IMR-90 (cell line): ENCODE measurements around the gene IGLON5. TPM values are rescaled to one million over a fixed set of nuclear protein-coding genes. Genes with fewer than 3 reads are reported as not detected.

Experiments
- ATAC-seq: fragments of 200-7000 bp; cut with Tn5 transposase; 2 replicates; pipeline ENCODE4 v1.9.1; 2020; ENCODE audit warnings: low read depth, mild to moderate bottlenecking, moderate library complexity
- BruUV-seq: library from RNA; stranded (reverse); fragments of 400-500 nt; replicated peaks from 2 replicates; lab custom pipeline; 2021; lab: Mats Ljungman, UMichigan
- CTCF ChIA-PET: fragments of 300-600 bp; formaldehyde crosslinking; extraction: SDS; loops from one replicate; lab custom pipeline; 2021; ENCODE audit warnings: antibody characterized with exemption; lab: Yijun Ruan, JAX
- POLR2A ChIA-PET: fragments of 300-600 bp; sonication (Branson Sonifier 250); formaldehyde crosslinking; loops from one replicate; lab custom pipeline; 2022; ENCODE audit warnings: antibody characterized with exemption; ENCODE audit not compliant: unreplicated experiment; lab: Charles Lee
- DNase-seq: peaks from one replicate; pipeline ENCODE4 v3.0.0; 2013
- H2AFZ ChIP-seq: replicated peaks from 2 replicates; pipeline ENCODE3; 2013; ENCODE audit warnings: low read length, mild to moderate bottlenecking; ENCODE audit not compliant: poor library complexity
- H2AK5ac ChIP-seq: 2 replicates; pipeline ENCODE4 v1.6.1; 2013; ENCODE audit warnings: low read depth, low read length, inconsistent platforms
- H2AK9ac ChIP-seq: replicated peaks from 2 replicates; pipeline ENCODE3; 2013; ENCODE audit warnings: mild to moderate bottlenecking, low read depth, low read length, moderate library complexity; ENCODE audit not compliant: poor library complexity
- H2BK120ac ChIP-seq: 2 replicates; pipeline ENCODE4 v1.6.1; 2013; ENCODE audit warnings: low read depth, low read length, inconsistent platforms
- H2BK15ac ChIP-seq: 3 replicates; pipeline ENCODE4 v1.6.1; 2013; ENCODE audit warnings: low read depth, low read length, inconsistent platforms
- H2BK20ac ChIP-seq: 2 replicates; pipeline ENCODE4 v1.6.1; 2013; ENCODE audit warnings: low read depth, mild to moderate bottlenecking, inconsistent platforms, low read length, moderate library complexity
- H2BK5ac ChIP-seq: 2 replicates; pipeline ENCODE4 v1.6.1; 2013; ENCODE audit warnings: mild to moderate bottlenecking, low read depth, low read length, inconsistent platforms; ENCODE audit not compliant: poor library complexity, severe bottlenecking
- H3K14ac ChIP-seq: replicated peaks from 2 replicates; pipeline ENCODE4 v1.6.1; 2013; ENCODE audit warnings: low read depth, low read length, inconsistent platforms
- H3K18ac ChIP-seq: 2 replicates; pipeline ENCODE4 v1.6.1; 2013; ENCODE audit warnings: low read depth, low read length, control low read depth
- H3K23ac ChIP-seq: 2 replicates; pipeline ENCODE4 v1.6.1; 2013; ENCODE audit warnings: low read depth, low read length, inconsistent platforms
- H3K27ac ChIP-seq: 2 replicates; pipeline ENCODE4 v1.5.1; 2013; ENCODE audit warnings: mild to moderate bottlenecking, control low read depth, low read length; ENCODE audit not compliant: insufficient read depth
- H3K27me3 ChIP-seq: 2 replicates; pipeline ENCODE4 v1.6.1; 2013; ENCODE audit warnings: low read length; ENCODE audit not compliant: control insufficient read depth, insufficient read depth
- H3K36me3 ChIP-seq: 2 replicates; pipeline ENCODE4 v1.6.1; 2013; ENCODE audit warnings: low read length, mixed read lengths; ENCODE audit not compliant: control insufficient read depth, insufficient read depth
- H3K4ac ChIP-seq: 2 replicates; pipeline ENCODE4 v1.6.1; 2013; ENCODE audit warnings: low read depth, low read length, inconsistent platforms
- H3K4me1 ChIP-seq: 2 replicates; pipeline ENCODE4 v1.6.1; 2013; ENCODE audit warnings: low read length, mixed read lengths; ENCODE audit not compliant: control insufficient read depth, insufficient read depth
- H3K4me2 ChIP-seq: 2 replicates; pipeline ENCODE4 v1.6.1; 2013; ENCODE audit warnings: low read depth, mild to moderate bottlenecking, control low read depth, low read length, moderate library complexity
- H3K4me3 ChIP-seq: 2 replicates; pipeline ENCODE4 v1.5.1; 2013; ENCODE audit warnings: low read depth, mild to moderate bottlenecking, control low read depth, low read length, moderate library complexity; ENCODE audit not compliant: insufficient read depth
- H3K56ac ChIP-seq: 2 replicates; pipeline ENCODE4 v1.6.1; 2013; ENCODE audit warnings: low read length, inconsistent platforms; ENCODE audit not compliant: insufficient read depth; ENCODE audit errors: extremely low read depth
- H3K79me1 ChIP-seq, 2 experiments: 2 replicates each; pipeline ENCODE4 v1.6.1; 2013; ENCODE audit warnings: low read length in 2 of 2, inconsistent platforms in 1 of 2, low read depth in 1 of 2
- H3K9ac ChIP-seq: 2 replicates; pipeline ENCODE4 v1.6.1; 2013; ENCODE audit warnings: low read depth, low read length, control low read depth
- H3K9me1 ChIP-seq: 2 replicates; pipeline ENCODE4 v1.6.1; 2013; ENCODE audit warnings: low read length, inconsistent platforms; ENCODE audit not compliant: insufficient read depth
- H3K9me3 ChIP-seq: 2 replicates; pipeline ENCODE4 v1.6.1; 2013; ENCODE audit warnings: low read length; ENCODE audit not compliant: control insufficient read depth, insufficient read depth
- H4K20me1 ChIP-seq: 2 replicates; pipeline ENCODE4 v1.6.1; 2013; ENCODE audit warnings: low read length, inconsistent platforms; ENCODE audit not compliant: insufficient read depth
- H4K5ac ChIP-seq: 2 replicates; pipeline ENCODE4 v1.6.1; 2013; ENCODE audit warnings: mild to moderate bottlenecking, low read depth, low read length, control low read depth
- H4K8ac ChIP-seq, 2 experiments: 2 replicates each; pipeline ENCODE4 v1.6.1; 2013; ENCODE audit warnings: low read depth in 2 of 2, low read length in 2 of 2, control low read depth in 1 of 2, inconsistent platforms in 1 of 2
- H4K91ac ChIP-seq: 2 replicates; pipeline ENCODE4 v1.6.1; 2013; ENCODE audit warnings: low read depth, low read length, inconsistent platforms; ENCODE audit not compliant: insufficient read depth
- NFE2L2 ChIP-seq: fragments of 150-350 bp; IDR thresholded peaks from 2 replicates; pipeline ENCODE4 v1.6.1; 2016; ENCODE audit warnings: low read depth, mild to moderate bottlenecking, low read length
- SMC3 ChIP-seq: fragments of 150-350 bp; IDR thresholded peaks from 2 replicates; pipeline ENCODE4 v1.6.1; 2016; ENCODE audit warnings: low read depth, mild to moderate bottlenecking, antibody characterized with exemption, low read length, moderate library complexity
- WGBS, 2 experiments: methylation state at CpG; one replicate each; pipeline versions ENCODE4 v1.1.5 to v1.1.7; 2013; ENCODE audit warnings: missing lambda C conversion rate in 2 of 2; ENCODE audit not compliant: insufficient read length in 1 of 2; ENCODE audit errors: extremely low coverage in 2 of 2; 5-methylcytosine and 5-hydroxymethylcytosine counted together
- dilution Hi-C: fragments of 300-500 bp; cut with HindIII; formaldehyde crosslinking; loops from one replicate; pipeline ENCODE4 v1.14.3; 2018; ENCODE audit warnings: low sequenced_read_pairs; ENCODE audit not compliant: unreplicated experiment
- in situ Hi-C: fragments of 300-500 bp; cut with MboI; formaldehyde crosslinking; loops from 3 replicates; pipeline ENCODE4 v1.14.3; 2019; ENCODE audit warnings: low sequenced_read_pairs, inconsistent platforms, mixed read lengths
- intact Hi-C: fragments of 100-400 bp; cut with micrococcal nuclease; formaldehyde crosslinking; loops from 2 replicates; pipeline ENCODE4 v1.10.0; 2022
- polyA plus RNA-seq, 3 experiments: library from polyadenylated mRNA; depleted of rRNA; stranded (reverse); fragments of >200 nt; gene quantifications; 2 replicates each; pipeline ENCODE4 v1.2.3, GENCODE V29; 2012; ENCODE audit warnings: low replicate concordance in 1 of 3
- total RNA-seq: library from RNA; depleted of rRNA; stranded (reverse); fragments of >200 nt; gene quantifications from 2 replicates; pipeline ENCODE4 v1.2.3, GENCODE V29; 2012

IGLON5 gene
- total and polyA plus RNA-seq, 2 of the 4 experiments (the other 2 are of a cell fraction), result not detected

DNA sequence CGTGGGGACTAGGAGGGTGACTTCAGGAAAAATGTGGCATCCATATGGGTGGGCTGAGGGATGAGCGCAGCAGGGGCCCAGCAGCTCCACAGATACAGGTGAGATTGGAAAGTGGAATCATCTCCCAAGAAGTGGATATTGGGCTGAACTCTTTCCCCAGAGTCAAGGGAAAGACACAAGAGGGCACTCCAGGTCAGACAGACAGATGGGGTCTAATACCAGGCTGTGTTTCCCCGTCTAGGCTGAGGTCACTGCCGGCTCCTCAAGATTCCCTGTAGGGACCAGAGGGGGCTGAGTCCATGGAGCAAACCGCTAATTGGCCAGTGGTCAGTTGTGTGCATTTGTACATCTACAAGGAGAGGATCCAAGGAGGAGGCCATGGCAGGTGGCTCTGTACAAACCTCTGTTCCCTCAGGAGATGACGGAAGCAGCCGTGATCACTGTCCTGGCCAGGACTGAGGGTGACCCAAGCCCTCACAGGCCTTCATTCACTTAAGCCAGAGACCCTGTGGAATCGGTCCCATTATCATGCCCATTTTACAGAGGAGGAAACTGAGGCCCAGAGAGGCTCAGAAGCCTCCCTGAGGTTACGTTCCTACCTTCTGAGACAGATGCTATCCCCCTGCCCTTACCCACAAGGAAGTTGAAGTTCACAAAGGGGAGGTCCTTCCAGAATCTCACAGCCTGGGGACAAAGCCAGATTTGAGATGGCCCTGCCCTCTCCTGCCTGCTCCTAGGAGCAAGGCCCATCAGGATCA is 14.9 kb upstream of the IGLON5 start:
- H2AK9ac ChIP-seq, result no peak overlapping the region
- no peak overlapping the region for H2AK5ac ChIP-seq
- WGBS, 2 experiments, result 32% methylated on average over 3 of the region's 9 CpGs; no CpG with 5 or more reads in 1 of the 2 experiments
- no peak overlapping the region for H2BK120ac ChIP-seq
- no peak for DNase-seq
- ChIA-PET CTCF (no interaction called here), POLR2A (no interaction called here)
- H4K5ac ChIP-seq, result no peak overlapping the region
- no peak overlapping the region for H3K18ac ChIP-seq
- no peak overlapping the region for H3K56ac ChIP-seq
- no TSS peak for BruUV-seq
- no peaks in the 10 kb centered on the region for H3K79me1 ChIP-seq
- TF ChIP-seq NFE2L2, result no peak
- TF ChIP-seq SMC3, result no peak
- in situ Hi-C loops, result no loop called here
- no peak overlapping the region for H3K27ac ChIP-seq
- H2AFZ ChIP-seq, result peak overlapping the region; percentile 21
- H2BK5ac ChIP-seq, result no peak overlapping the region
- H4K20me1 ChIP-seq, result no peaks in the 10 kb centered on the region
- H3K9me1 ChIP-seq, result no peaks in the 10 kb centered on the region
- no peak overlapping the region for H3K4me2 ChIP-seq
- peaks cover 2% of the 10 kb centered on the region; the same call in 1 of the 2 replicates for H3K9me3 ChIP-seq
- H4K8ac ChIP-seq, result no peak overlapping the region
- H3K27me3 ChIP-seq, result no peaks in the 10 kb centered on the region
- H3K36me3 ChIP-seq, result no peaks in the 10 kb centered on the region
- no peak overlapping the region for H3K9ac ChIP-seq
- dilution Hi-C loops, result no loop called here
- intact Hi-C loops, result no loop called here
- H3K4me1 ChIP-seq, result no peaks in the 10 kb centered on the region
- ATAC-seq, result no peak
- no peak overlapping the region for H2BK20ac ChIP-seq
- no peak overlapping the region for H3K4ac ChIP-seq
- H3K23ac ChIP-seq, result no peak overlapping the region
- no peak overlapping the region for H2BK15ac ChIP-seq
- H4K91ac ChIP-seq, result no peak overlapping the region
- H3K4me3 ChIP-seq, result no peak overlapping the region
- no peak overlapping the region for H3K14ac ChIP-seq
